ENCODE results near the gene MLXIP.

DNA sequence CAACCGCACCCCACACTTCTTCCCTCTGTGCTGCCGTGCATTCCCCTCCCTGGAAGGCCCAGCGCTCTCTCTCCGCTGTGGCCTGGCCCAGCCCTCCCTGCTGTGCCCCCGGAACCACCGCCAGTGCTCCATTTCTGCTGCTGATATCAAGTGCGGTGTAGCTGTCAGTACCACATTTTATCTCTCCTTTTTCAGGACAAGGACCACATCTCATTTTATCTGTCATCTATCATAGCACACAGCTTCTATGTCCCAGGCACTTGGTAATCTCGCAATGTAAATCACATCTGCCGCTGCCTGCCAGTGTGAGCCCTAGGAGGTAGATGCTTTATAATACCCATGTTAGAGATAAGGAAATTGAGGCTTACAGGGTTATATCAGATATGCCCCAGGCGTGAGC, 77.1 kb downstream of the MLXIP start:
- no peak for TF ChIP-seq SIN3A (IDR thresholded peaks at IDR 0.05; ENCODE audit: borderline replicate concordance, insufficient read depth, low read length)
- no peak for TF ChIP-seq POLR2AphosphoS5 (IDR thresholded peaks at IDR 0.05; ENCODE audit: low read depth, low read length)
- no peak for TF ChIP-seq FOXP2 (optimal IDR thresholded peaks at IDR 0.05; ENCODE audit: borderline replicate concordance, extremely low read depth, extremely low read length, insufficient read depth)
- TF ChIP-seq, protein P1, sequence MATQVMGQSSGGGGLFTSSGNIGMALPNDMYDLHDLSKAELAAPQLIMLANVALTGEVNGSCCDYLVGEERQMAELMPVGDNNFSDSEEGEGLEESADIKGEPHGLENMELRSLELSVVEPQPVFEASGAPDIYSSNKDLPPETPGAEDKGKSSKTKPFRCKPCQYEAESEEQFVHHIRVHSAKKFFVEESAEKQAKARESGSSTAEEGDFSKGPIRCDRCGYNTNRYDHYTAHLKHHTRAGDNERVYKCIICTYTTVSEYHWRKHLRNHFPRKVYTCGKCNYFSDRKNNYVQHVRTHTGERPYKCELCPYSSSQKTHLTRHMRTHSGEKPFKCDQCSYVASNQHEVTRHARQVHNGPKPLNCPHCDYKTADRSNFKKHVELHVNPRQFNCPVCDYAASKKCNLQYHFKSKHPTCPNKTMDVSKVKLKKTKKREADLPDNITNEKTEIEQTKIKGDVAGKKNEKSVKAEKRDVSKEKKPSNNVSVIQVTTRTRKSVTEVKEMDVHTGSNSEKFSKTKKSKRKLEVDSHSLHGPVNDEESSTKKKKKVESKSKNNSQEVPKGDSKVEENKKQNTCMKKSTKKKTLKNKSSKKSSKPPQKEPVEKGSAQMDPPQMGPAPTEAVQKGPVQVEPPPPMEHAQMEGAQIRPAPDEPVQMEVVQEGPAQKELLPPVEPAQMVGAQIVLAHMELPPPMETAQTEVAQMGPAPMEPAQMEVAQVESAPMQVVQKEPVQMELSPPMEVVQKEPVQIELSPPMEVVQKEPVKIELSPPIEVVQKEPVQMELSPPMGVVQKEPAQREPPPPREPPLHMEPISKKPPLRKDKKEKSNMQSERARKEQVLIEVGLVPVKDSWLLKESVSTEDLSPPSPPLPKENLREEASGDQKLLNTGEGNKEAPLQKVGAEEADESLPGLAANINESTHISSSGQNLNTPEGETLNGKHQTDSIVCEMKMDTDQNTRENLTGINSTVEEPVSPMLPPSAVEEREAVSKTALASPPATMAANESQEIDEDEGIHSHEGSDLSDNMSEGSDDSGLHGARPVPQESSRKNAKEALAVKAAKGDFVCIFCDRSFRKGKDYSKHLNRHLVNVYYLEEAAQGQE (IDR thresholded peaks at IDR 0.05; ENCODE audit: insufficient read depth in 1 of 2, low read depth in 2 of 2, low read length in 2 of 2), result no peak

Data from PFSK-1 (cell line).